ENCODE data around the gene NARF. TPM values are rescaled to one million over a fixed set of nuclear protein-coding genes. Genes with fewer than 3 reads are reported as not detected.
"Not testable (repeated sequence)": the region's sequence is repeated elsewhere in the genome, so short reads cannot be mapped to it uniquely, and the experiment has no call there.

NARF gene
- polyA plus RNA-seq, 1 donor (not counting 4 experiments of a cell fraction or from before 2014, with no cell fraction given): 36.8 TPM

- Histone ChIP-seq H3K9me3 (ENCODE audit: control insufficient read depth, low read depth, low read length) (no peaks in the 10 kb centered on the region), H3K36me3 (ENCODE audit: control insufficient read depth in 2 of 2, extremely low read depth in 1 of 2, insufficient read depth in 2 of 2, low read length in 2 of 2) (no peaks in the 10 kb centered on the region), H3K4me1 (ENCODE audit: control insufficient read depth, extremely low read depth, insufficient read depth, low read length) (no peaks in the 10 kb centered on the region), H3K9me1 (ENCODE audit: control insufficient read depth, extremely low read depth, insufficient read depth, low read length) (no peaks in the 10 kb centered on the region), H2AFZ (ENCODE audit: control insufficient read depth, low read length) (no peak overlapping the region), H3K4me2 (ENCODE audit: control insufficient read depth, extremely low read depth, insufficient read depth, low read depth, low read length) (no peak overlapping the region), H3K27me3 (ENCODE audit: control insufficient read depth, extremely low read depth, insufficient read depth, low read length) (no peaks in the 10 kb centered on the region), H3K4me3 (ENCODE audit: control insufficient read depth in 2 of 3, extremely low read depth in 1 of 3, insufficient read depth in 2 of 3, low read depth in 1 of 3, low read length in 3 of 3) (no peak overlapping the region), H3K79me2 (ENCODE audit: control insufficient read depth, insufficient read depth, low read length) (no peaks in the 10 kb centered on the region), H3K27ac (ENCODE audit: control insufficient read depth, insufficient read depth, low read length) (no peak overlapping the region), H4K20me1 (ENCODE audit: control insufficient read depth, extremely low read depth, insufficient read depth, low read length) (no peaks in the 10 kb centered on the region), H3K9ac (ENCODE audit: control insufficient read depth, extremely low read depth, insufficient read depth, low read length) (no peak overlapping the region)
- FAIRE-seq (no peak), DNase-seq (ENCODE audit: low read depth, low spot score) (no peak)
- dilution Hi-C loops (cut with MboI; ENCODE audit: extremely low pct_ligation_motif_present, low sequenced_read_pairs): no loop called here
- TF ChIP-seq EZH2 (IDR thresholded peaks at IDR 0.05; ENCODE audit: low read length) (no peak), CTCF (optimal IDR thresholded peaks at IDR 0.05 in 1 of 3, IDR thresholded peaks at IDR 0.05 in 1 of 3, conservative IDR thresholded peaks at IDR 0.05 in 1 of 3; ENCODE audit: extremely low read depth in 1 of 3, insufficient read depth in 2 of 3, low read length in 3 of 3) (no peak)
These were observed 49.2 kb downstream of the NARF start for GRCh38 chr17:82507631-82508175.

GRCh38 chr17:82511642-82512041 lies 53.1 kb downstream of the NARF start:
- H3K36me3 ChIP-seq (ENCODE audit: control insufficient read depth in 2 of 2, extremely low read depth in 1 of 2, insufficient read depth in 2 of 2, low read length in 2 of 2); DNase-seq (ENCODE audit: low read depth, low spot score); H3K27ac ChIP-seq (ENCODE audit: control insufficient read depth, insufficient read depth, low read length); H2AFZ ChIP-seq (ENCODE audit: control insufficient read depth, low read length); H3K9me3 ChIP-seq (ENCODE audit: control insufficient read depth, low read depth, low read length); H4K20me1 ChIP-seq (ENCODE audit: control insufficient read depth, extremely low read depth, insufficient read depth, low read length); H3K79me2 ChIP-seq (ENCODE audit: control insufficient read depth, insufficient read depth, low read length); H3K27me3 ChIP-seq (ENCODE audit: control insufficient read depth, extremely low read depth, insufficient read depth, low read length); H3K4me2 ChIP-seq (ENCODE audit: control insufficient read depth, extremely low read depth, insufficient read depth, low read depth, low read length); H3K9ac ChIP-seq (ENCODE audit: control insufficient read depth, extremely low read depth, insufficient read depth, low read length); FAIRE-seq; H3K9me1 ChIP-seq (ENCODE audit: control insufficient read depth, extremely low read depth, insufficient read depth, low read length); H3K4me1 ChIP-seq (ENCODE audit: control insufficient read depth, extremely low read depth, insufficient read depth, low read length); dilution Hi-C loops (cut with MboI; ENCODE audit: extremely low pct_ligation_motif_present, low sequenced_read_pairs); H3K4me3 ChIP-seq (ENCODE audit: control insufficient read depth in 2 of 3, extremely low read depth in 1 of 3, insufficient read depth in 2 of 3, low read depth in 1 of 3, low read length in 3 of 3): not testable (repeated sequence)

- H3K27ac ChIP-seq (ENCODE audit: control insufficient read depth, insufficient read depth, low read length); H3K36me3 ChIP-seq (ENCODE audit: control insufficient read depth in 2 of 2, extremely low read depth in 1 of 2, insufficient read depth in 2 of 2, low read length in 2 of 2); H3K4me1 ChIP-seq (ENCODE audit: control insufficient read depth, extremely low read depth, insufficient read depth, low read length); dilution Hi-C loops (cut with MboI; ENCODE audit: extremely low pct_ligation_motif_present, low sequenced_read_pairs); H3K9ac ChIP-seq (ENCODE audit: control insufficient read depth, extremely low read depth, insufficient read depth, low read length); H3K4me2 ChIP-seq (ENCODE audit: control insufficient read depth, extremely low read depth, insufficient read depth, low read depth, low read length); H3K79me2 ChIP-seq (ENCODE audit: control insufficient read depth, insufficient read depth, low read length); H3K9me3 ChIP-seq (ENCODE audit: control insufficient read depth, low read depth, low read length); H3K9me1 ChIP-seq (ENCODE audit: control insufficient read depth, extremely low read depth, insufficient read depth, low read length); FAIRE-seq; DNase-seq (ENCODE audit: low read depth, low spot score); H2AFZ ChIP-seq (ENCODE audit: control insufficient read depth, low read length); H4K20me1 ChIP-seq (ENCODE audit: control insufficient read depth, extremely low read depth, insufficient read depth, low read length); H3K4me3 ChIP-seq (ENCODE audit: control insufficient read depth in 2 of 3, extremely low read depth in 1 of 3, insufficient read depth in 2 of 3, low read depth in 1 of 3, low read length in 3 of 3); H3K27me3 ChIP-seq (ENCODE audit: control insufficient read depth, extremely low read depth, insufficient read depth, low read length): not testable (repeated sequence)
These were observed 55.3 kb downstream of the NARF start for GRCh38 chr17:82513864-82514263.

Measured in keratinocyte (primary cell).